Right lobe of liver (tissue), 4 donors: Measurements from ENCODE around the gene PPME1.

ENCODE experiments used
- CTCF ChIP-seq, 4 donors: fragments of 200-600 bp in 3 of 4; fragments of 450-650 bp in 1 of 4; IDR thresholded peaks; one replicate each; pipeline versions ENCODE4 v1.5.1 to v1.8.0; 2016 to 2022; ENCODE audit warnings: antibody characterized with exemption in 4 of 4, mild to moderate bottlenecking in 2 of 4
- POLR2A ChIP-seq: fragments of 450-650 bp; IDR thresholded peaks from one replicate; pipeline ENCODE4 v1.6.1; 2017; ENCODE audit warnings: antibody characterized with exemption, mild to moderate bottlenecking
- donor health status: DM: no; HTN: no; CAD: no.
- donor health status: DM: no; HTN: no; CAD: no.
- donor health status: DM: no; HTN: yes; CAD: no.

DNA sequence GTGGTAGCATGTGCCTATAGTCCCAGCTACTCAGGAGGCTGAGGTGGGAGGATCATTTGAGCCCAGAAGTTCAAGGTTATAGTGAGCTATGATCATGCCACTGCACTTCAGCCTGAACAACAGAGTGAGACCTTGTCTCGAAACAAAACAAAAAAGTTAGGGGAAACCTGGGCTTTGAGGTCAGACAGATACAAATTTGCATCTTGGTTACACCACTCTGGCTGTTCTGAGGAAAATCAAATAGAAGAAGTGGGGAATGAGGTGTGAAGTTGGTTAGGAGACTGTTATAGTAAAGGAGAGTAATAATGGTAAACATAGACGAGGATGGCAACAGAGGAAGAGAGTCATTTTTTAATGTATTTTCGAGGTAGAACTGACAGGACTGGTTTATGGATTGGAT is 62.6 kb downstream of the PPME1 start:
- TF ChIP-seq CTCF (IDR thresholded peaks at IDR 0.05) (no peak), POLR2A (no peak)
